ENCODE data around the gene PNPLA2.

Gene PNPLA2

GRCh38 chr11:865462-866430 lies 47.0 kb downstream of the PNPLA2 start:
- no peak for TF ChIP-seq EZH2 (IDR thresholded peaks at IDR 0.05; ENCODE audit: borderline replicate concordance, low read length)
- TF ChIP-seq, protein P1, sequence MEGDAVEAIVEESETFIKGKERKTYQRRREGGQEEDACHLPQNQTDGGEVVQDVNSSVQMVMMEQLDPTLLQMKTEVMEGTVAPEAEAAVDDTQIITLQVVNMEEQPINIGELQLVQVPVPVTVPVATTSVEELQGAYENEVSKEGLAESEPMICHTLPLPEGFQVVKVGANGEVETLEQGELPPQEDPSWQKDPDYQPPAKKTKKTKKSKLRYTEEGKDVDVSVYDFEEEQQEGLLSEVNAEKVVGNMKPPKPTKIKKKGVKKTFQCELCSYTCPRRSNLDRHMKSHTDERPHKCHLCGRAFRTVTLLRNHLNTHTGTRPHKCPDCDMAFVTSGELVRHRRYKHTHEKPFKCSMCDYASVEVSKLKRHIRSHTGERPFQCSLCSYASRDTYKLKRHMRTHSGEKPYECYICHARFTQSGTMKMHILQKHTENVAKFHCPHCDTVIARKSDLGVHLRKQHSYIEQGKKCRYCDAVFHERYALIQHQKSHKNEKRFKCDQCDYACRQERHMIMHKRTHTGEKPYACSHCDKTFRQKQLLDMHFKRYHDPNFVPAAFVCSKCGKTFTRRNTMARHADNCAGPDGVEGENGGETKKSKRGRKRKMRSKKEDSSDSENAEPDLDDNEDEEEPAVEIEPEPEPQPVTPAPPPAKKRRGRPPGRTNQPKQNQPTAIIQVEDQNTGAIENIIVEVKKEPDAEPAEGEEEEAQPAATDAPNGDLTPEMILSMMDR (IDR thresholded peaks at IDR 0.05; ENCODE audit: low read length), result no peak
- Histone ChIP-seq H4K20me1 (ENCODE audit: insufficient read depth, low read length) (no peaks in the 10 kb centered on the region), H3F3A (ENCODE audit: insufficient read depth, low read length) (no peaks in the 10 kb centered on the region), H3K36me3 (ENCODE audit: insufficient read depth, low read length) (no peaks in the 10 kb centered on the region), H2AFZ (ENCODE audit: low read length) (no peak overlapping the region), H3K79me2 (ENCODE audit: insufficient read depth, low read length) (no peaks in the 10 kb centered on the region), H3K27me3 (ENCODE audit: insufficient read depth, low read length) (peaks cover 6% of the 10 kb centered on the region; the same call in 1 of the 2 replicates), H3K4me2 (ENCODE audit: low read length) (no peak overlapping the region), H3K4me1 (ENCODE audit: insufficient read depth, low read length, severe bottlenecking) (no peaks in the 10 kb centered on the region), H3K4me3 (ENCODE audit: low read depth, low read length, poor library complexity, severe bottlenecking) (no peak overlapping the region), H3K9me3 (ENCODE audit: low read length) (no peaks in the 10 kb centered on the region), H3K9me2 (ENCODE audit: low read depth, low read length) (no peaks in the 10 kb centered on the region), H3K9ac (ENCODE audit: low read length) (no peak overlapping the region), H3K27ac (ENCODE audit: low read depth, low read length, poor library complexity, severe bottlenecking) (no peak overlapping the region)

GRCh38 chr11:866481-866880 lies 47.8 kb downstream of the PNPLA2 start:
- Histone ChIP-seq H3K4me3 (ENCODE audit: low read depth, low read length, poor library complexity, severe bottlenecking) (no peak overlapping the region), H3K79me2 (ENCODE audit: insufficient read depth, low read length) (no peaks in the 10 kb centered on the region), H3K9me2 (ENCODE audit: low read depth, low read length) (no peaks in the 10 kb centered on the region), H3K9ac (ENCODE audit: low read length) (no peak overlapping the region), H3K9me3 (ENCODE audit: low read length) (no peaks in the 10 kb centered on the region), H3F3A (ENCODE audit: insufficient read depth, low read length) (no peaks in the 10 kb centered on the region), H3K4me1 (ENCODE audit: insufficient read depth, low read length, severe bottlenecking) (no peaks in the 10 kb centered on the region), H3K36me3 (ENCODE audit: insufficient read depth, low read length) (no peaks in the 10 kb centered on the region), H3K4me2 (ENCODE audit: low read length) (no peak overlapping the region), H2AFZ (ENCODE audit: low read length) (no peak overlapping the region), H3K27ac (ENCODE audit: low read depth, low read length, poor library complexity, severe bottlenecking) (no peak overlapping the region), H4K20me1 (ENCODE audit: insufficient read depth, low read length) (no peaks in the 10 kb centered on the region), H3K27me3 (ENCODE audit: insufficient read depth, low read length) (peaks cover 6% of the 10 kb centered on the region; the same call in 1 of the 2 replicates)
- TF ChIP-seq, protein P1 (IDR thresholded peaks at IDR 0.05; ENCODE audit: low read length), result no peak
- TF ChIP-seq EZH2 (IDR thresholded peaks at IDR 0.05; ENCODE audit: borderline replicate concordance, low read length), result no peak

DNA sequence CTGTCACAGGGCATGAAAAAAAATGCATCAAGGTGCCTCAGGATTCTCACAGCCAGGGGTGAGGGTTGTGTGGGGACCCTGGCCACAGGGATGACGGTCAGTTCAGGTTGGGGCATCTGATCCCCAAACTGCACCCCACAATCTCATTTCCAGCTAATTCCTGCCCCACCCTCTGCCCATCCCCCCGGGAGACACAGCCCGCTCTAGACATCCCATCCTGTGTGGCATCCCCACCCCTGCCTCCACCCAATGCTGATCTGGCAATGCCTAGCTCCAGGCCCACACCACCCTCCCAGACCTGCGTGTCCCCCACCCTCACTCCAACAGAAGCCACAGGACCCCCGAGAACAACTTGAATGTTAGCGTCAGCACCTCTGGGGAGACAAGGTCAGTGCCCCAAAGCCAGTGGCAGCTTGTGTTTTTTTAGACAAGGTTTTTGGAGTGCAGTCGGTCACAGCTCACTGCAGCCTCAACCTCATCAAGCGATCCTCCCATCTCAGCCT lies 49.2 kb downstream of the PNPLA2 start:
- H3K9me3 ChIP-seq (ENCODE audit: low read length), result no peaks in the 10 kb centered on the region
- H3K9me2 ChIP-seq (ENCODE audit: low read depth, low read length), result no peaks in the 10 kb centered on the region
- no peaks in the 10 kb centered on the region for H3F3A ChIP-seq (ENCODE audit: insufficient read depth, low read length)
- H4K20me1 ChIP-seq (ENCODE audit: insufficient read depth, low read length), result no peaks in the 10 kb centered on the region
- TF ChIP-seq EZH2 (IDR thresholded peaks at IDR 0.05; ENCODE audit: borderline replicate concordance, low read length), result no peak
- TF ChIP-seq, protein P1 (IDR thresholded peaks at IDR 0.05; ENCODE audit: low read length), result no peak
- H3K79me2 ChIP-seq (ENCODE audit: insufficient read depth, low read length), result no peaks in the 10 kb centered on the region
- H2AFZ ChIP-seq (ENCODE audit: low read length), result no peak overlapping the region
- no peaks in the 10 kb centered on the region for H3K36me3 ChIP-seq (ENCODE audit: insufficient read depth, low read length)
- H3K27ac ChIP-seq (ENCODE audit: low read depth, low read length, poor library complexity, severe bottlenecking), result no peak overlapping the region
- no peaks in the 10 kb centered on the region for H3K4me1 ChIP-seq (ENCODE audit: insufficient read depth, low read length, severe bottlenecking)
- no peak overlapping the region for H3K4me3 ChIP-seq (ENCODE audit: low read depth, low read length, poor library complexity, severe bottlenecking)
- H3K27me3 ChIP-seq (ENCODE audit: insufficient read depth, low read length), result peaks cover 6% of the 10 kb centered on the region; the same call in 1 of the 2 replicates
- no peak overlapping the region for H3K4me2 ChIP-seq (ENCODE audit: low read length)
- H3K9ac ChIP-seq (ENCODE audit: low read length), result no peak overlapping the region
